GM21515 (cell line): Measurements from ENCODE around the gene ADIPOQ.
"Not testable (repeated sequence)": the region's sequence is repeated elsewhere in the genome, so short reads cannot be mapped to it uniquely, and the experiment has no call there.

Experiments
- ATAC-seq: cut with Tn5 transposase; IDR thresholded peaks from one replicate; pipeline ENCODE4 v1.9.1; 2021; ENCODE audit not compliant: unreplicated experiment

Gene ADIPOQ

GRCh38 chr3:186842426-186843038 is at the start of gene ADIPOQ:
Gene ADIPOQ, plus strand, starts transcription at chr3:186842710. Its CDS starts 10,349 bp downstream, at chr3:186853059.
- no peak for ATAC-seq

DNA sequence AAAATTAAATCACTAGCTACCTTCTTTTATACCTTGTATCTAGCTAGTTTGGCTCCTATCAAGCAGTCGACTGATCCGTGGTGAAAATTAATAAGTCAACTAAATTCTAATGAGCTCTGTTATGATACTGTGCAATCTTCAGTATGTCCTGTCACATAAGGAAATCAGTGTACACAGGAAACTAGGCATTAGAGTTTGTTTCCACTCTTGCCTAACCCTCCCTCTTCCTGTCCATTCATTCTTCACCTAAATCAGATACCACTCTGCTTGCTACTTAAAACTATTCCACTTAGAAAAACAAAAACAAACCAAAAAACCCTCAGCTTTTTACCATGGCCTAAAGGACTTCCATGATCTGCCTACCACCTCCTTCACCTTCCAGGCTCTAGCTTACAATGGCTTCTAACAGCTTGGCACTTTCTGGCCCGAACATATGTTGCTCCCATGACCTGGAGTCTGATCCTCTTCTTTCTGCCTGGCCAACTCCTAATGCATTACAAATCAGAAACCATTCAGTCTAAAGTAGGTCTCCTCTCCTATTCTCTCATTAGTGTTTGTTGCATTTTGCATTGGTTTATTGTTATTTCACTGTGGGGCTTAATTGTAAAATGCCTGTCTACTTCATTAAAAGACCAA is 44.2 kb upstream of the ADIPOQ start:
- no peak for ATAC-seq

GRCh38 chr3:186800285-186800684 is 42.2 kb upstream of the ADIPOQ start:
- ATAC-seq = no peak

- ATAC-seq = no peak
Measured at GRCh38 chr3:186802701-186803100, 39.8 kb upstream of the ADIPOQ start.

DNA sequence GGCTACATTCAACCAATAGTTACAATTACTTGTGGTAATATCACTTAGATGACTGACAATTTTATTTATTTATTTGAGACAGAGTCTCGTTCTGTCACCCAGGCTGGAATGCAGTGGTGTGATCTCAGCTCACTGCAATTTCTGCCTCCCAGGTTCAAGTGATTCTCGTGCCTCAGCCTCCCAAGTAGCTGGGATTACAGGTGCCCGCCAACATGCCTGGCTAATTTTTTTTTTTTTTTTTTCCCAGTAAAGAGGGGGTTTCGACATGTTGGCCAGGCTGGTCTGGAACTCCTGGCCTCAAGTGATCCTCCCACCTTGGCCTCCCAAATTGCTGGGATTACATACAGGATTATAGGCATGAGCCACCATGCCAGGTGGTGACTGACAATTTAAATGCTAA is 39.1 kb upstream of the ADIPOQ start:
- ATAC-seq = not testable (repeated sequence)

- peak; percentile 94 for ATAC-seq
Measured at GRCh38 chr3:186806089-186807055, 36.1 kb upstream of the ADIPOQ start, which contains the start of gene RFC4. Gene RFC4, minus strand, starts transcription at chr3:186806482. Its CDS starts 1,769 bp downstream, at chr3:186804713.

GRCh38 chr3:186807231-186807630 is 35.3 kb upstream of the ADIPOQ start:
- ATAC-seq = no peak

DNA sequence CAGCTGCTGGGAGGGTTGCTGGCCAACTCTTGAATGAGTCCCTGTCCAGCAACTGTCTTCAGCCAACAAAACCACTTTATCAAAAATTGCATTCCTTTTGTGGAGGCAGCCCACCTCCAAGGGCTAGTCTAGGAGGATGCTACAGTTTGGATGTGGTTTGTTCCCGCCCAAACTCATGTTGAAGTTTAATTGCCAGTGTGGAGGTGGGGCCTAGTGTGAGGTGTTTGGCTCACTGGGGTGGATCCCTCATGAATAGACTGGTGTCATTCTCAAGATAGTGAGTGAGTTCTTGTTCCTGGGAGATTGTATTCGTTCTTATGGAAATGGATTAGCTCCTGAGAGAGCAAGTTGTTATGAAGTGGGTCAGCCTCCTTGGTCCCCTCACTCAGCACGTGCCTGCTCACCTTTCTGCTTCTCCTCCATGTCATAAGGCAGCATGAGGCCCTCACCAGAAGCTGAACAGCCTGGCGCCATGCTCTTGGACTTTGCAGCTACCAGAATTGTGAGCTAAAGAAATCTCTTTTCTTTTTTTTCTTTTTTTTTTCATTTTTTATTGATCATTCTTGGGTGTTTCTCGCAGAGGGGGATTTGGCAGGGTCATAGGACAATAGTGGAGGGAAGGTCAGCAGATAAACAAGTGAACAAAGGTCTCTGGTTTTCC is 32.0 kb upstream of the ADIPOQ start:
- no peak for ATAC-seq

DNA sequence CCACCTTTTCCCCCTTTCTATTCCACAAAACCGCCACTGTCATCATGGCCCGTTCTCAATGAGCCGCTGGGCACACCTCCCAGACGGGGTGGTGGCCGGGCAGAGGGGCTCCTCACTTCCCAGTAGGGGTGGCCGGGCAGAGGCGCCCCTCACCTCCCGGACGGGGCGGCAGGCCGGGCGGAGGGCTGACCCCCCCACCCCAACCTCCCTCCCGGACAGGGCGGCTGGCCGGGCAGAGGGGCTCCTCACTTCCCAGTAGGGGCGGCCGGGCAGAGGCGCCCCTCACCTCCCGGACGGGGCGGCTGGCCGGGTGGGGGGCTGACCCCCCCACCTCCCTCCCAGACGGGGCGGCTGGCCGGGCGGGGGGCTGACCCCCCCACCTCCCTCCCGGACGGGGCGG is 31.2 kb upstream of the ADIPOQ start:
- not testable (repeated sequence) for ATAC-seq

GRCh38 chr3:186814100-186814499 is 28.4 kb upstream of the ADIPOQ start:
- ATAC-seq = no peak

GRCh38 chr3:186815435-186815834 is 27.1 kb upstream of the ADIPOQ start:
- ATAC-seq = no peak

- no peak for ATAC-seq
Measured at GRCh38 chr3:186818516-186818915, 24.0 kb upstream of the ADIPOQ start.

GRCh38 chr3:186818956-186819355 is 23.6 kb upstream of the ADIPOQ start:
- ATAC-seq = no peak

DNA sequence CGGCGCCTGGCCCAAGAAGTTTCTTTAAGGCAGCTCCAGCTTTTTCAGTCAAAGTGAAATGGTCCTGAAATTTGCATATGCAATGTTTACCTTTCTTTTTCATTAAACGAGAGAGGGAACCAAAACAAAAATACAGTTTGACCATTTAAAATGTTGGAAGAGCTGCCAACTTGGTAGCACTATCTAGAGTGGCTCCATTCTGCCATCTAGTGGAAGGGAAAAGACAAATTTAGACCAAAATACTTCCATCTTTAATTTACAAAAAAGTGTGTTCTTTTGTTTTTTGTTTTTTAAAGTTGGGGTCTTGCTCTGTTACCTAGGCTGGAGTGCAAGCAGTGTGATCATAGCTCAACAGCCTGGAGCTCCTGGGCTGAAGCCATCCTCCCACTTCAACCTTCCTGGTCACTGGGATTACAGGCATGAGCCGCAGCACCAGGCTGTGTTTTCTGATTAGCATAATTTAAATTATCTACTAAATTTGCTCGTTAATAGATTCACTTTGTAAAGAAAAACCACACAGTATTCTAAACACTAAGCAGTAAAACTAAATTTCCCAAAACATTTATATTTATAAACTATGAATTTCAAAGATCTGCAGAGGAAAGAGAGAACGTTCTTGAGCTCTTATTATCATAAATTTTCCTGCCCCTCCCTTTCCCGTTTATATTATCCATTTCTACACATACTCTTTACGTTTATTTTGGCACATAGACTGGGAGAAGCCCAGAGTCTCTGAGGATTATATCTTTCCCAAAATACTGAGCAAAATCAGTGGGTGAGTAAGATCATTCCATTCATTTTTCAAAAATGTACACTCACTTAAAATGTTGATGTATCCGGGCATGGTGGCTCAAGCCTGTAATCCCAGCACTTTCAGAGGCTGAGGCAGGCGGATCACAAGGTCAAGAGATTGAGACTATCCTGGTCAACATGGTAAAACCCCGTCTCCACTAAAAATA is 20.8 kb upstream of the ADIPOQ start:
- no peak for ATAC-seq

DNA sequence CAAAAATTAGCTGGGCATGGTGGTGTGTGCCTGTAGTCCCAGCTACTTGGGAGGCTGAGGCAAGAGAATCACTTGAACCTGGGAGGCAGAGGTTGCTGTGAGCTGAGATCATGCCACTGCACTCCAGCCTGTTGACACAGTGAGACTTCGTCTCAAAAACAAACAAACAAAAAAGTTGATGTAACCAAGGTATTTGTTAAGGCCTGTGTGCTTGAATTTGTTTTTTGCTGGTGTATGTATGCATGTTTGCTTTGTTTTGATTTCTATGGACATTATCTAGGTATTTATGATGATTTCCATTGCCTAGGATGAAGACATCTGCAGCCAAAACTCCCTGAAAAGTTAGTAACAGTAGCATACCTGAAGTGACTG is 20.1 kb upstream of the ADIPOQ start:
- ATAC-seq = not testable (repeated sequence)

GRCh38 chr3:186823386-186823785 is 19.1 kb upstream of the ADIPOQ start:
- ATAC-seq = no peak

DNA sequence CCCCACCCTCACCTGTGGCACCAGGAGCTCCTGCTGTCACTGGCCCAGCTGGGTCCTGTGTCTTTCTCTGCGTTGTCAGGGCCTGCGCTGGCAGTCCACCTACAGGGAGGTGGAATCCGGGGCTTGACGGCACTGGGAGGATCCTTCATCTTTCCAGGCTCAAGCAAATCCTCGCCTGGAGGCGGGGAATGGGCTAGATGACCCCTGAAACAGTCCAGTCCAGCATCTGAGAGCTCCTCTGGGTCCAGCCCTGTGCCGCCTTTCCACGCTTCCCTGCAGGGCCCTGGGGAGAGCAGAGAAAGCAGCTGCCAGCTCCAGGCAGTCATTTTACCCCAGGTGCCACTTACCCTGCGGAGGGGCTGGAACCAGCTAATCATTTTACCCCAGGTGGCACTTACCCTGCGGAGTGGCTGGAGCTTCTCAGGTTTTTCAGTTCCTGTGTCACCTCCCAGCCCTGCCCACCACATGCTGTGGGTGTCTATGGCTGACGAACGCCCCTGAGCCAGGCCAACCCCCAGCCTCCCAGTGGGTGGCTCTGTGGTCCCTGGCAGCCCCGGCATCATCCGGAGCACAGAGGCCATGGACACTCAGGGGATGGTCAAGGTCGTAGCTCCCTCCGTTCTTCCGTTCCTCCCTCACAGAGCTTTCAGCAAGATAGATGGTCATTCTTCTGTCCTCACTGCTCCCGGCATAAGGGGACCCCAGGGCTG is 17.9 kb upstream of the ADIPOQ start:
- no peak for ATAC-seq

DNA sequence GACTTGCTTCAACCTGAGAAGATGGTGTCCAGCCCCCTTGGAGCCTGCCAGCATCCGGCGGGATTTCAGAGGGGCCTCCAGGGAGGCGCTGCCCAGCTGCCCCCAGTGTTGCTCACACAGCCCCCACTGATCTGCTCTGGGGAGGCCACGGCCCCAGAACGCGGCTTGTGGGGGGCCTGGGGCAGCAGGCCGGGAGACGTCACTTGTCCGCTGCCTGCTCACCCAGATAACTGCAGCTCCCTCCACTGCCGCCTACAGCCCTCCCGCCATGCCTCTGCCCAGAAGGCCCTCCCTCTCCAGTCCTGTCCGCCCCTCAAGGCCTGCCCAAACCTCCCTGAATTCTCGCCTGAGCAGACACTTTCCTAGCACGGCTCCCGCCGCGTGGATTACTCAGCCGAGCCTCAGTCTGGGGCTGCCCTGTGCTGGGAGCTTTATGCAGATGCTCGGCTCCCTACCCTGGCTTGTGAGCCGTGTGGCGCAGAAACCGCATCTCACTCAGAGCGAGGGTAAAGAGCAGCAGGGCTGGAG is 17.2 kb upstream of the ADIPOQ start:
- ATAC-seq = no peak

DNA sequence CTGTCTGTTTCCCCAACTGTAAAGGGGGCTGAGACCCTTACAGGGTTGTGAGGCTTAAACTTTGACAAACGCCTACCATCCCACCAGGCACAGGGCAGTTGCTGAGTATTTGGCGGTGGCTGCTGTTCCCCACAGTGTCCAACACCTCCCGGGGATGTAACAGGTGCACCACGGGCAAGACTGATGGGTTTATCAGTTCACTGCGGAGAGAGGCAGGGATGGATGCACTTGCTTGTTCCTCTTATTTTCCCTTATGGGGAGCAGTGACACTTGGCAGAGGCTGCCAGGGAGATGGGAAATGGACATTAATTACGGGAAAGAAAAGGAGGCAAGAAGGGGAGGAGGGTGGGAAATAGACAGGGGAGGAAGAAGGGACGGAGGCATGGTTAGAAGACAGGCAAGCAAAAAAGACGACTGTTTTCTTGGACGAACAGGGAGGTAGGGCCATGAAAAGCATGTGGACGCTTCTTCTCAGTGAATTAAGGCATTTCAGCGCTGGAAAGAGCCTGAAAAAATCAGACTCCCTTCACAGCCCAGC is 16.6 kb upstream of the ADIPOQ start:
- no peak for ATAC-seq
